GM11168 (cell line): ENCODE results near the gene PSMB2.

Experiments used
- in situ Hi-C: fragments of 300-500 bp; cut with MboI; formaldehyde crosslinking; loops from one replicate; pipeline ENCODE4 v1.12.0; 2022; ENCODE audit warnings: low sequenced_read_pairs; ENCODE audit not compliant: unreplicated experiment

The PSMB2 gene

DNA sequence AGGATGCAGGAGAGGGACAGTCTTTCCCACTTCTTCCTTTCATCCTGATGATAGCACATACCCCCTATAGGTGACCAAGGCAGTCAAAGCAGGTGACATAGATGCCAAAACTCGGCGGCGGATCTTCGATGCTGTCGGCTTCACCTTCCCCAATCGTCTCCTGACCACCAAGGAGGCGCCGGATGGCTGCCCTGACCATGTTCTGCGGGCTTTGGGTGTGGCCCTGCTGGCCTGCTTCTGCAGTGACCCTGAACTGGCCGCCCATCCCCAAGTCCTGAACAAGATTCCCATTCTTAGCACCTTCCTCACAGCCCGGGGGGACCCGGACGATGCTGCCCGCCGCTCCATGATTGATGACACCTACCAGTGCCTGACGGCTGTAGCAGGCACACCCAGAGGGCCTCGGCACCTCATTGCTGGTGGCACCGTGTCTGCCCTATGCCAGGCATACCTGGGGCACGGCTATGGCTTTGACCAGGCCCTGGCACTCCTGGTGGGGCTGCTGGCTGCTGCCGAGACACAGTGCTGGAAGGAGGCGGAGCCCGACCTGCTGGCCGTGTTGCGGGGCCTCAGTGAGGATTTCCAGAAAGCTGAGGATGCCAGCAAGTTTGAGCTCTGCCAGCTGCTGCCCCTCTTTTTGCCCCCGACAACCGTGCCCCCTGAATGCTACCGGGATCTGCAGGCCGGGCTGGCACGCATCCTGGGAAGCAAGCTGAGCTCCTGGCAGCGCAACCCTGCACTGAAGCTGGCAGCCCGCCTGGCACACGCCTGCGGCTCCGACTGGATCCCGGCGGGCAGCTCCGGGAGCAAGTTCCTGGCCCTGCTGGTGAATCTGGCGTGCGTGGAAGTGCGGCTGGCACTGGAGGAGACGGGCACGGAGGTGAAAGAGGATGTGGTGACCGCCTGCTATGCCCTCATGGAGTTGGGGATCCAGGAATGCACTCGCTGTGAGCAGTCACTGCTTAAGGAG lies 80.8 kb downstream of the PSMB2 start:
- in situ Hi-C loops, result loop anchor here (10.0 kb wide), 1 partner anchor 116 kb away; no protein-coding TSS in a partner anchor

- in situ Hi-C loops, result no loop called here
Measured at GRCh38 chr1:35559317-35559944, 81.9 kb downstream of the PSMB2 start.

DNA sequence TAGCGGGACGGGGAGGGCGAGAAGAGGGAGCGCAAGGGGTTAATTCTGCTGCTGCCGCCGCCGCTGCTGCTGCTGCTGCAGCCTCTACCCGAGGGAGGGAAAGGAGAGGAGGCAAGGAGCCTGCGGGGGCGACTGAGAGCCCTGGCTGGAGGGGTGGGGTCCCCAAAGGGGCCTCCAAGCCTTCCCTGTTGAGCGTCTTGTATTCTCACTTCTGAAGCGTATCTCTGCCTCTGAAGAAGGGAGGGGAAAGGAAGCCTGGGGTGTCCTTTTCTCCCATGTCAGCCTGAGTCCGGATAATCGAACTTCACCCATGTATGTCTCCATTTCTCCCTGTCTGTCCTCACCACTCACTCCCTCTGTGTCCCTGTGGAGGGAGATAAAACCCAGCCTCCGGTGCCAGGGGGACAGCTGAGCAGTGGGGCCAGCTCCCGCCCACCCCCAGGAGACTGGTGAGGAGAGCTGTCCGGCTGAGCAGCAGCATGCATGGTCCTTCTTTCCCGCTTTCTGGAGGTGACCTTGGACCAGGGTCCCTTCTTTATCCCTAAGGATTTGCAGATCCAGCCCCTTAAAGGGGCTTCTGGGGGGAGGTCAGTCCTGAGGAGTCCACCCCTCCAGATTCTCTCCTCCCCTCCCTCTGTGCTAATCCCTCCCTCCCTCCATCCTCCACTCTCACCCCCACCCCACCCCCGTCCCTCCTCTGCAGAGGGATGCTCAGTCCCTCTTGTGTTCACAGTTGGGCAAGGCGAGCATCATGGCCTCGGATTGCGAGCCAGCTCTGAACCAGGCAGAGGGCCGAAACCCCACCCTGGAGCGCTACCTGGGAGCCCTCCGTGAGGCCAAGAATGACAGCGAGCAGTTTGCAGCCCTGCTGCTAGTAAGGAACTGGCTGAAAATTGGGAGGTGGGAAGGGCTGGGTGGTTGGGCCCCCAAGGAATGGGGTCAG lies 82.7 kb downstream of the PSMB2 start:
- in situ Hi-C loops, result no loop called here

DNA sequence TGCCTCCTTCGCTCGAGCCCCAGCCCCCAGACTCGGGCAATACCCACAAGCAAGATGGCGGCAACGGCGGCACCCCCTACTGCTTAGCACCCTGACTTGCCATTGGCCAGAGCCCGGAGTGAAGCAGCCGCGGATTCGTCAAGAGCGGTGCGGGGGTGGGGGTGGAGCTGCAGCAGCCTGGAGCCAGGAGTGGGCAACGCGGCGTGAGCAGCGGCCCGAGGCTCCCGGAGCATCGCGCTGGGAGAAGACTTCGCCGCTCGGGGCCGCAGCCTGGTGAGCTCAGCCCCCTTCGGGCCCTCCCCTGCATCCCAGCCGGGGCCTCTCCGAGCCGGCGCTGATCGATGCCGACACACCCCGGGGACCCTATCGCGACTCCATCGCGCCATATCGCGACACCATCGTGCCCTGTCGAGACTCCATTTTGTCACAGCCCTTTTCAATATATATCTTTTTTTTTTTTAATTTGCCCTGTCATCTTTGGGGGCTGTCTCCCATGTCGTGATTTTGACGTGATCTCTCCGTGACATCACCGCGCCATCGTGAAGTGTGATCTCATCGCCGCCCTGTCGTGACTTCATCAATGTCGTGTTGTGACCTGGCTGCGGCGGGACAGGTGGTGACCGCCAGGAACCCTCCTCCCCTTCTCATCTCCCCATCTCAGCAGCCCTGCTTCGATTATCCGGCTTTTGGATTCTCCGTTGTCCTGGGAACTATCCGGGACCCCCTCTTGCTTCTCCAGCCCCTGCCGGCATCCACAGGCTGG lies 83.5 kb downstream of the PSMB2 start, which contains the start of gene NCDN:
TSS of gene NCDN (plus strand) at position 189 of the 763 bp plus-strand sequence. CDS start at position 581, 392 bp downstream.
- in situ Hi-C loops, result no loop called here

GRCh38 chr1:35557118-35557610 lies 84.2 kb downstream of the PSMB2 start, which contains the start of gene KIAA0319L:
KIAA0319L (minus strand) TSS chr1:35557403; CDS start chr1:35554491, 2,912 bp downstream.
- in situ Hi-C loops, result no loop called here

DNA sequence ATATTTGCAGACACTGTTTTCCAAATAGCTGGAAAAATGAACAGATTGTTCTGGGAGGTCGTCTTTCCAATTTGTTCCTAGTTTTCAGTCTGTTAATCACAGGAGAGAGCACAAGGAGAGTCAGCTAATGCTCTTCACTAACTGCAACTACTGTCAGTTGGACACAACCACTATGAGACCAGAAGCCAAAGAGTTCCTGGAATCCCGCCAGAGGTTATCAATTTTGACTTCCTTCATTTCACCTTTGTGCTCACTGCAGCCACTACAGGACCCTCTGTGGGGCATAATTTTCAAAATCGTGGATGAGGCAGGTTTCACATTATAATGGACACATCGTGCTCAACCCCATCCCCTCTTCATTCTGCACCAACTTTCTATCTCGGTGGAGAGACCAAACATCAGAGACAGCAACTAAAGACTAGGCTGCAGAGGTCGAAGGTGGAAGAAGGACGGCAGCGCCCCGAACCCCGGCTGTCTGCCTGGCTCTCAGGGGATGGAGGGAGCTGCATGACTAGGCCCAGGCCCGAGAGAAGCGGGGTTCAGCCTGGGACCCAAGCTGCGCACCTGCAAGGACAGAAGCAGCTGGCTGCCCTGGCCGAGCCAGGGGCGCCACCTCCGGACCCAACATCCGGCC lies 84.7 kb downstream of the PSMB2 start:
- in situ Hi-C loops, result no loop called here

GRCh38 chr1:35555601-35556477 lies 85.5 kb downstream of the PSMB2 start:
- in situ Hi-C loops, result no loop called here

- in situ Hi-C loops, result no loop called here
Measured at GRCh38 chr1:35555212-35555584, 86.1 kb downstream of the PSMB2 start.

- in situ Hi-C loops, result no loop called here
Measured at GRCh38 chr1:35554266-35555211, 86.8 kb downstream of the PSMB2 start.

GRCh38 chr1:35553851-35554250 lies 87.5 kb downstream of the PSMB2 start:
- in situ Hi-C loops, result no loop called here
